ENCODE data around the gene NAPG. TPM values are rescaled to one million over a fixed set of nuclear protein-coding genes. Genes with fewer than 3 reads are reported as not detected.
"Not testable (repeated sequence)": the region's sequence is repeated elsewhere in the genome, so short reads cannot be mapped to it uniquely, and the experiment has no call there.

The NAPG gene
- total RNA-seq, 3 donors from 2014 or later (not counting 1 experiment from before 2014, with no cell fraction given) = 34.3 to 62.5 (median 48.7) TPM

- H3K4me1 ChIP-seq (ENCODE audit: control insufficient read depth, insufficient read depth, low read length) = no peaks in the 10 kb centered on the region
- ATAC-seq (no peak), DNase-seq (no peak)
- H3K4me3 Mint-ChIP-seq = no peak overlapping the region
- H3K4me3 ChIP-seq (ENCODE audit: low read length) = no peak overlapping the region
- H3K36me3 ChIP-seq (ENCODE audit: control insufficient read depth, insufficient read depth, low read length) = no peaks in the 10 kb centered on the region
- H3K9me3 Mint-ChIP-seq = no peaks in the 10 kb centered on the region
- H3K4me1 Mint-ChIP-seq = peaks cover 2% of the 10 kb centered on the region in 2 donors
- H3K27me3 Mint-ChIP-seq (ENCODE audit: low read depth in 2 of 2) = no peaks in the 10 kb centered on the region
- H3K9me3 ChIP-seq (ENCODE audit: control insufficient read depth, insufficient read depth, low read length) = no peaks in the 10 kb centered on the region
- 91% methylated on average over 5 of the region's 5 CpGs for WGBS (ENCODE audit: insufficient coverage)
- intact Hi-C loops (cut with micrococcal nuclease) = no loop called here
- no peak overlapping the region for H3K27ac ChIP-seq (ENCODE audit: low read length)
- TF ChIP-seq CTCF (IDR thresholded peaks at IDR 0.05) = no peak
- no peak overlapping the region for H3K27ac Mint-ChIP-seq
- H3K27me3 ChIP-seq (ENCODE audit: control insufficient read depth, insufficient read depth, low read length) = no peaks in the 10 kb centered on the region
- H3K36me3 Mint-ChIP-seq = no peaks in the 10 kb centered on the region
Observed at GRCh38 chr18:10565835-10566234, 40.0 kb downstream of the NAPG start.

- no peak for TF ChIP-seq CTCF (IDR thresholded peaks at IDR 0.05)
- WGBS (ENCODE audit: insufficient coverage) = 93% methylated on average over 1 of the region's 3 CpGs
- no peaks in the 10 kb centered on the region for H3K4me1 Mint-ChIP-seq
- no peaks in the 10 kb centered on the region for H3K9me3 Mint-ChIP-seq
- Histone ChIP-seq H3K27me3 (ENCODE audit: control insufficient read depth, insufficient read depth, low read length) (no peaks in the 10 kb centered on the region), H3K27ac (ENCODE audit: low read length) (no peak overlapping the region), H3K9me3 (ENCODE audit: control insufficient read depth, insufficient read depth, low read length) (no peaks in the 10 kb centered on the region), H3K4me3 (ENCODE audit: low read length) (no peak overlapping the region), H3K4me1 (ENCODE audit: control insufficient read depth, insufficient read depth, low read length) (no peaks in the 10 kb centered on the region), H3K36me3 (ENCODE audit: control insufficient read depth, insufficient read depth, low read length) (no peaks in the 10 kb centered on the region)
- no peak overlapping the region for H3K27ac Mint-ChIP-seq
- no peaks in the 10 kb centered on the region for H3K36me3 Mint-ChIP-seq
- ATAC-seq (no peak), DNase-seq (no peak)
- no peaks in the 10 kb centered on the region for H3K27me3 Mint-ChIP-seq (ENCODE audit: low read depth in 2 of 2)
- intact Hi-C loops (cut with micrococcal nuclease) = no loop called here
- no peak overlapping the region for H3K4me3 Mint-ChIP-seq
Observed at GRCh38 chr18:10566390-10566789, 40.6 kb downstream of the NAPG start.

- H3K27ac ChIP-seq (ENCODE audit: low read length) = not testable (repeated sequence)
Observed at GRCh38 chr18:10569941-10570340, 44.1 kb downstream of the NAPG start.

GRCh38 chr18:10570622-10571021, 44.8 kb downstream of the NAPG start:
- H3K9me3 Mint-ChIP-seq = no peaks in the 10 kb centered on the region
- no peaks in the 10 kb centered on the region for H3K4me1 Mint-ChIP-seq
- ATAC-seq (no peak), DNase-seq (no peak)
- Histone ChIP-seq H3K4me3 (ENCODE audit: low read length) (no peak overlapping the region), H3K9me3 (ENCODE audit: control insufficient read depth, insufficient read depth, low read length) (no peaks in the 10 kb centered on the region), H3K27ac (ENCODE audit: low read length) (no peak overlapping the region), H3K4me1 (ENCODE audit: control insufficient read depth, insufficient read depth, low read length) (no peaks in the 10 kb centered on the region), H3K27me3 (ENCODE audit: control insufficient read depth, insufficient read depth, low read length) (no peaks in the 10 kb centered on the region), H3K36me3 (ENCODE audit: control insufficient read depth, insufficient read depth, low read length) (no peaks in the 10 kb centered on the region)
- no peak for TF ChIP-seq CTCF (IDR thresholded peaks at IDR 0.05)
- H3K36me3 Mint-ChIP-seq = no peaks in the 10 kb centered on the region
- intact Hi-C loops (cut with micrococcal nuclease) = no loop called here
- H3K27me3 Mint-ChIP-seq (ENCODE audit: low read depth in 2 of 2) = no peaks in the 10 kb centered on the region
- 94% methylated on average over 1 of the region's 1 CpG for WGBS (ENCODE audit: insufficient coverage)
- H3K4me3 Mint-ChIP-seq = no peak overlapping the region
- H3K27ac Mint-ChIP-seq = no peak overlapping the region

More at GRCh38 chr18:10569941-10570340, 44.1 kb downstream of the NAPG start:
- DNase-seq; H3K4me1 Mint-ChIP-seq; H3K27me3 ChIP-seq (ENCODE audit: control insufficient read depth, insufficient read depth, low read length); H3K9me3 ChIP-seq (ENCODE audit: control insufficient read depth, insufficient read depth, low read length); H3K4me1 ChIP-seq (ENCODE audit: control insufficient read depth, insufficient read depth, low read length); intact Hi-C loops (cut with micrococcal nuclease); H3K4me3 ChIP-seq (ENCODE audit: low read length); ATAC-seq; H3K4me3 Mint-ChIP-seq; H3K36me3 ChIP-seq (ENCODE audit: control insufficient read depth, insufficient read depth, low read length); H3K27me3 Mint-ChIP-seq (ENCODE audit: low read depth in 2 of 2); H3K27ac Mint-ChIP-seq; H3K9me3 Mint-ChIP-seq; H3K36me3 Mint-ChIP-seq: not testable (repeated sequence)
- 85% methylated on average over 4 of the region's 5 CpGs for WGBS (ENCODE audit: insufficient coverage)
